HG03135 (cell line): ENCODE measurements around the gene RAB40C.

ENCODE experiments used
- ATAC-seq: cut with Tn5 transposase; IDR thresholded peaks from one replicate; pipeline ENCODE4 v1.9.1; 2021; ENCODE audit warnings: mild to moderate bottlenecking, moderate library complexity; ENCODE audit not compliant: unreplicated experiment

The RAB40C gene

DNA sequence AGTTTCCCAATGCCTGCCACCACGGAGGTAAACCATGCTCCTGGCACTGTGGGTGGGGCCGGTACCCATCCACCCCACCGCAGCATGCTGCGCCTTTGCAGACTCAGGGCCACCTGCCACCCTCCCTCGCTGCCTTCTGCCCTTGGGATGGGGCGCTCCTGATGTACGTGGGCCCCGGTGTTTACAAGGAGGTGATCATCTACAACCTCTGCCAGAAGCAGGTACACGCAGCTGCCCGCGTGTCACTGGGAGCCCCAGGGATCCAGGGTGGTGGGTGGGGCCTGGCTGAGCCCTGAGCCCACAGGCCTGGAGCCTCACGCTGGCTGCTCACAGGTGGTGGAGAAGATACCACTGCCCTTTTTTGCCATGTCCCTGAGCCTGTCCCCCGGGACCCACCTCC, 76.7 kb downstream of the RAB40C start:
- ATAC-seq, result no peak

DNA sequence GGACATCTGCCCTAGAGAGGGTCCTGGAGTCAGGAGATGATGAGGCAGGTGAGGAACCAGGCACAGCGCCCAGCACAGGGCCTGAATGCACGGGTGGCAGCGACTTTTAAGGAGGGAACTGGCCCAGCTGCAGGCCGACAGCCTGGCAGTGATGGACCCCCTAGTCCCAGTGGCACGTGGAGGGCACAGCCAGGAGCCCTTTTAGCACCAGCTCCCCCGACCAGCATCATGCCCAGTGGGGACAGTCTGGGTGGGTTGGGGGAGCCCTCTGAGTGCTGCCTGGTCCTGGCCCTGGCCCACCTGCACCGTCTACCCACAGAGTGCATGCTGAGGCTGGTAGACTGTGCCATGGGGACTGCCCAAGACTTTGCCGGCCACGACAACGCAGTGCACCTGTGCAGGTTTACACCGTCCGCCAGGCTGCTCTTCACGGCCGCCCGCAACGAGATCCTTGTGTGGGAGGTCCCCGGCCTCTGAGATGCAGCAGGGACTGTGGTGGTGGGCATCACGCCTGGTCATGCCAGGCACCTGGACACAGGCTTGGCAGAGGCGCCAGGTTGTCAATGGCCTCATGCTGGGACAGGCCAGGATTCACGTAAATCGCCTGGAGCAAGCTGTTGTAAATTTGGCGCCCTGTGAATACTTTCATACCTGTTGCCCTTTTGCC, 77.4 kb downstream of the RAB40C start:
- no peak for ATAC-seq

DNA sequence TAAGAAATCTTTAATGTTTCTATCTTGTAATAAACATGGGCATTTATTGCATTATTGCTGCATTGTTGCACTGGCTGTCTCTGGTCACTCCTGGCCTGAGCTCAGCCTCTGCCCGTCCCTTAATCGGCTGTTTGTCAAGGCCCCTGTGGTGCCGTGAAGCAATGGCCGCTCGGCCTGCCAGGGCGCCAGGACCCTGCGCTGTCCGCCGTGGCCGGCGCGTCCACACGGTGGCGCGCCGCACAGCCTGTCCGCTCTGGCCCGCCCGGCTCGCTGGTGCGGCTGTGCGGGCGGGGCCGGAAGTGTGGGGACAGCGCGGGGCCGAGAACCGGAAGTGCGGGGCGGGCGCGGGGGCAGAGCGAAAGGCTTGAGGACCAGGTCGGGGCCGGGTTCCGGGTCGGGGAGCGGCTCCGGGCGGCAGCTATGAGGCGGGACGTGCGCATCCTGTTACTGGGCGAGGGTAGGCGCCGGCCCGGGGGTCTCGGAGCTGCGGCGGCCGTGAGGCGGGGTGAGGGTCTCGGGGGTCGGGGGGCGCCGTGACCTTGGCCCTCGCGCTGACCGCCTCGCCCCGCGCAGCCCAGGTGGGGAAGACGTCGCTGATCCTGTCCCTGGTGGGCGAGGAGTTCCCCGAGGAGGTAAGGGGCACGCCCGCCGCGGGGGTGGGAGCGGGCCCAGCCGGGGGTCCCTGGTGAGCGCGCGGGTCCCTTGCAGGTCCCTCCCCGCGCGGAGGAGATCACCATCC, 78.1 kb downstream of the RAB40C start, which contains the start of gene RHOT2:
TSS of gene RHOT2 (plus strand) at position 353 of the 739 bp plus-strand sequence. CDS start at position 421, 68 bp downstream.
- ATAC-seq, result peak; percentile 75

DNA sequence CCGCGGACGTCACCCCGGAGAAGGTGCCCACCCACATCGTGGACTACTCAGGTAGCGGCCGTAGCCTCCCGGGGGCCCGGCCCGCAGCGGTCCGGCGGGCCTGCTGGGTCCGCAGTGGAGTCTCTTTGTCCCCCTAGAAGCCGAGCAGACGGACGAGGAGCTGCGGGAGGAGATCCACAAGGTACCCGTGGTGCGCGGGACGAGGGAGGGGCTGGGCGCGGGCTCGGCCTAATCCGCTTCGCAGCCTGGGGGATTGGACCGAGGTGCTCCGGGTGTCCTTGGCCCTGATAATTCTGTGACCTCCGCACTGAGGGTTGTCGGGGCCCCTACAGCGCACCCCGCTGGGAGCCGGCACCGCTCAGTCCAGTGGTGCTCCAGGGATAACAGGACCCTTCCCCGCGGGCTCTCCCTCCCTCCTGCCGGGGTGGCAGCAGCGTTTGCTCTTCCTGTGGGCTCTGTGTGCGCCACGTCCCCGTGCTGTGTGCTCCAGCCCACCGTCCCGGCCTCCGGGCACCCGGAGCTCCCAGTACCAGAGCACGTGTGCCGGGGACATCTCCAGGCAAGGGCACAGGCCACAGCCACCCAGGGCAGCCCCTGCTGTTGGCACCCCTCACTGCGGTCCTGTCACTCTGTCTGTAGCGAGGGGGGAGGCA, 78.8 kb downstream of the RAB40C start:
- no peak for ATAC-seq

DNA sequence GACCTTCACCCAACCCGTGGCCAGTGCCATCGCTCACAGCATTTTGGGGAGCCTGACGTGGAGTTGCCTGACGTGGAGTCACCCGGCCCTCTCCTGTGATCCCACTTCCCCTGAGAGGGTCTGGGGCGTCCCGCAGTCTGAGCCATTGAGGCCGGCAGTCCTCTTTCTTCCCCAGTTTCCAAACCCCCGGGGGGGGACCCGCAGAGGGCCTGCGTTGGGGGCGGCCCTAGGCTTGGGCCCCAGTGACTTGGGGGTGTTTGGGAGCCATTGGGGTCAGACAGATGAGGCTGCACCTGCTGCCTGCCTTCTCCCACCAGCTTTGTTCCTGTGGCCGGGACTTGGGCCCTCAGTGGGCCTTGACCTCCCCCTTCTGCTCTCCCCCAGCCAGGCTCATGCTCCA, 79.8 kb downstream of the RAB40C start:
- no peak for ATAC-seq

DNA sequence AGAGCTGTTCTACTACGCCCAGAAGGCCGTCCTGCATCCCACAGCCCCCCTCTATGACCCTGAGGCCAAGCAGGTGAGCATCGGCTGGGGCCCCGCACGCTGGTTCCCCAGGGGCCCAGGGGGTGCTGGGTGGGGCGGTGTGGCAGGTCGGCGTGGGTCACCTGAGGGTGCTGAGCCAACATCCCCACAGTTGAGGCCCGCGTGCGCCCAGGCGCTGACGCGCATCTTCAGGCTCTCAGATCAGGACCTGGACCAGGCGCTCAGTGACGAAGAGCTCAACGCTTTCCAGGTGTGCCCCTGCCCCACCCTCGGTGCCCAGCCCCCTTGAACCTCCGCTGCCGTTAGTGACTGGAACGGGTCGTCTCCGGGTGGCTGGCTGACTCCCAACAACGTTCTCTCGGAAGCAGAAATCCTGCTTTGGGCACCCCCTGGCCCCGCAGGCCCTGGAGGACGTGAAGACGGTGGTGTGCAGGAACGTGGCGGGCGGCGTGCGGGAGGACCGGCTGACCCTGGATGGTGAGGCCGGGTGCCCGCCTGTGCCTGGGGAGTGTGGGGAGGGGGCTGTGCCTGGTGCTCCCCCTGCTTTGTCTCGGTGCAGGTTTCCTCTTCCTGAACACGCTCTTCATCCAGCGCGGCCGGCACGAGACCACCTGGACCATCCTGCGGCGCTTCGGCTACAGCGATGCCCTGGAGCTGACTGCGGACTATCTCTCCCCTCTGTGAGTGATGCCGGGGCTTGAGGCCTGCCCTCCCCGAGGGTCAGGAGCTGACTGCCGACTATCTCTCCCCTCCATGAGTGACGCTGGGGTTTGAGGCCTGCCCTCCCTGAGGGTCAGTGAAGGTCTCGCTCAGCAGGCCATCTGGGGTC, 80.9 kb downstream of the RAB40C start:
- no peak for ATAC-seq

DNA sequence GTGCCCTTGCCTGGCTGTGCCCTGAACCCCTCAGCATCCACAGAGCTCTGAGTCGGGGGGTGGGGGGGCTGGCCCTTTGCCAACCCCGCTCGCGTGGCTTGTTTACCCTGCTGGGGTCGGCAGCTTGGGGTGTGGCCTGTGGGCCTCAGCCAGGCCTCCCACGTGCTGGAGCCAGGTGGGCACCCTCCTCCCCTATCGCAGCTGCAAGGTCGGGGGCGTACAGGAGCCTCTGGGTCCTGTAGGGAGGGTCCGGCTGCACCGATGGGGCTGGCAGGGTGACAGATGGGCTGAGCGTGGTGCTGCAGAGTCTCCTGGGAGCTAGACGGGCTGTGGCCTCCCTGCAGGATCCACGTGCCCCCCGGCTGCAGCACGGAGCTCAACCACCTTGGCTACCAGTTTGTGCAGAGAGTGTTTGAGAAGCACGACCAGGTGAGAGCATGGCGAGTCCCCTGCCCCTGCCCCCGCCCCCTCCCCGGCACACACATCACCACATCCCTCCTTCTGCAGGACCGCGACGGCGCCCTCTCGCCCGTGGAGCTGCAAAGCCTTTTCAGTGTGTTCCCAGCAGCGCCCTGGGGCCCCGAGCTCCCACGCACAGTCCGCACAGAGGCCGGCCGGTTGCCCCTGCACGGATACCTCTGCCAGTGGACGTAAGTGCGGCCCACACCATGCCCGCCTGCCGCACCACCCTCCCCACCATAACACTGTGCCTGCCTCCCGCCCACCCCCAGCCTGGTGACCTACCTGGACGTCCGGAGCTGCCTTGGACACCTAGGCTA, 81.7 kb downstream of the RAB40C start:
- no peak for ATAC-seq

DNA sequence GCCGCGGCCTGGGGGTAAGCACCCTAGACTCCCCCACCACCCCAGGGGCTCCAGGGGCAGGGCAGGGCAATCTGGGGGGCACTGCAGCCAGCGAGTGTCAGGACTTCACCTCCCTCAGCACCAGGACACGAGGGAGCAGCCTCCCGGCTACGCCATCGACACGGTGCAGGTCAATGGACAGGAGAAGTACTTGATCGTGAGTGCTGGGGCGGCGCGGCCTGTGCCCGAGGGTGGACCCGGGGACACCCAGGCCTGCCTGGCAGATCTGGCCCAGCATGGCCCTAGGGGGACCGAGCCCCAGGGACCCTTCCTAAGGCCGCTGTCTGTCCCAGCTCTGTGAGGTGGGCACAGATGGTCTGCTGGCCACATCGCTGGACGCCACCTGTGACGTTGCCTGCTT, 82.5 kb downstream of the RAB40C start:
- no peak for ATAC-seq

DNA sequence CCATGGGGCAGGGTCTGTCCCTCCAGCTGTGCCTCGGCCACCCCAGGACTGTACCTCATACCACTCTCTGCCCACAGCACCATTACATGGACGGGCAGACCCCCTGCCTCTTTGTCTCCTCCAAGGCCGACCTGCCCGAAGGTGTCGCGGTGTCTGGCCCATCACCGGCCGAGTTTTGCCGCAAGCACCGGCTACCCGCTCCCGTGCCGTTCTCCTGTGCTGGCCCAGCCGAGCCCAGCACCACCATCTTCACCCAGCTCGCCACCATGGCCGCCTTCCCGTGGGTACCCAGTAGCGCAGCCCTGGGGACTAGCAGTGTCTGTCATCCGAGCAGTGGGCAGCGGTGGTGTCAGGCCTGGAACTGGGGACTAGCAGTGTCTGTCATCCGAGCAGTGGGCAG, 83.0 kb downstream of the RAB40C start:
- no peak for ATAC-seq

DNA sequence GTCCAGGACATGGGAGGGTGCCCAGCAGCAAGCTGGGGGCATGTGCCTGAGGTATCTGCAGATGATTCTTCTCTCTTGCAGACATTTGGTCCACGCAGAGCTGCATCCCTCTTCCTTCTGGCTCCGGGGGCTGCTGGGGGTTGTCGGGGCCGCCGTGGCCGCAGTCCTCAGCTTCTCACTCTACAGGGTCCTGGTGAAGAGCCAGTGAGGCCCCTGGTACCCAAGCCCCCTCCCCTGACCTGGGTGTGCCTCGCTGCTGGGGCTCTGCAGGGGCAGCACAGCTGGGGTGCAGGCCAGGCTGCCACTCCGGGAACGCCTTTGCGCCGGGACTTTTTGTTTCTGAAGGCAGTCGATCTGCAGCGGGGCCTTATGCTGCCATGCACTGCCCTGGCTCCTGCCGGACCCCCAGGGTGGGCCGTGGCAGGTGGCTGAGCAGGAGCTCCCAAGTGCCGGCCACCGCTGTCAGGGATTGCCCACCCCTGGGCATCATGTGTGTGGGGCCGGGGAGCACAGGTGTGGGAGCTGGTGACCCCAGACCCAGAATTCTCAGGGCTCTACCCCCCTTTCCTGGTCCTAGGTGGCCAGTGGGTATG, 83.6 kb downstream of the RAB40C start:
- no peak for ATAC-seq

DNA sequence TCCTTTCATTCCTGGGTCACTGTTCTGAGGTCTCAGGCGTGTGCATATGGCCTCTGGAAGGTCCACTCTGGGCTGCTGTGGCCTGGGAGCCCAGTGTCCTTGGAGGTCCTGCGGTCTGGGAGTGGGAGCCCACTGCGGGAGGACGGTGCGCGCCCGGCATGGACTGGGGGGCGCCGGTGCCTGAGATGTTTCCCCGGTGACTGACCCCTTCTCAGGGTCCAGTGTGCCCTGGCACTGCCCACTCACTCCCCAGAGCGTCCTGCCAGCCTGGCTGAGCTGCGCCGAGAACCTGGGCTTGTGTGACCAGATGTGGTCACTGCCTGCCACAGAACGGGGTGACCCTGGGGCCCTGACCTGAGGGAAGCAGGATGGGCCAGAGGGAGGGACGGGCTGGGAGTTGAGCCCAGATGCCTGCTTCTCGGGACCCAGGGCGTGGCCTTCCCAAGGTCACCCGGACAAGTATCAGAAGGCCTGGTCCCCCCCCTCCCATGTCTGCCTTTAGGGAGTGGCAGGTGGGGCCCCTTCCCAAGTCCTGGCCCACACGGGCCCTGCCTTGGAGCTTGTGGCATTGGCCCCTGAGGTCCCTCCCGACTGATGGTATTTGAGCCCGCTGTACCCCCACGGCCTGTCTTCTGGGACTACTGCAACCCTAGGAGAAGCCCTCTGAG, 84.5 kb downstream of the RAB40C start:
- no peak for ATAC-seq

DNA sequence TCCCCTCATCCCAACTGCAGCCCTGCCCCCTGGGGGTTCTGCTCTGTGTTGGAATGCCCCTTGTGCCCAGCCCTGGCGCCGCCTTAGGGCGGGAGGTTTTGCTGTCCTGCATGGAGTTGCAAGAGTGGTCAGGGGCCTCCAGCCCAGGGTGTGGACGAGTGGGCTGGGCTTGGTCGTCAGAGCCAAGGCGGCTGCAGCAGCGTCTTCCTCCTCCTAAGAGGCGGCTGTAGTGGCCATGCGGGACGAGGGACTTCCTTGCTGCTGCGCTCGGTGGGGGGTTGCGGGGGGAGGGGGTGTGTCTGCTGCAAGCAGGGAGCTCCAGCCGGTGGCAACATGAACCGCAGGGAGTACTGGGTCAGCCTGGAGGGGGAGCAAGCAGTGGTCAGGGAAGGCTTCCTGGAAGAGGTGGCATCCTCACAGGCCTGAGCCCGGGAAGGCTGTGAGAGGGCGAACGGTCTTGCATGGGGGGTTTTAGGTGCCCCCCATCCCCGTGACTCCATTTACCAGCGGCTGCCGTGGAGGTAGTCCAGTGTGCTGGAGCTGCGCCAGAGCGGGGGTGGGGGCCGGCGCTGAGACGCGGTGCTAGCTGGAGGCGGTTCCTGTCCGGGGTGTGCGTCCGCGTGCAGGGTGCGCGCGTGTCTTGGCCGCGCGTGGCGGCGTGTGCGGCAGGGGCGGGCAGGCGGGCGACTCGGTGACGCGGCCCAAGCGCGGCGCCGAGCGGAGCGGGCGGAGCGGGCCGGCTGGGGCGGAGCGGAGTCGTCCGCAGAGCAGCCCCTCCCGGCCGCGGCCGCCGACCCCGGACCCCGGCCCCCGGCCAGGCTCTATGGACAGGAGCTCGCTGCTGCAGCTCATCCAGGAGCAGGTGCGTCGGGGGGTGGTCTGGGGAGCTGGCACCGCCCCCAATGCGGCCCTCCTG, 85.4 kb downstream of the RAB40C start, which contains the start of gene RHBDL1:
TSS of gene RHBDL1 (plus strand) at position 704 of the 916 bp plus-strand sequence. CDS start at position 824, 120 bp downstream.
- ATAC-seq, result no peak

DNA sequence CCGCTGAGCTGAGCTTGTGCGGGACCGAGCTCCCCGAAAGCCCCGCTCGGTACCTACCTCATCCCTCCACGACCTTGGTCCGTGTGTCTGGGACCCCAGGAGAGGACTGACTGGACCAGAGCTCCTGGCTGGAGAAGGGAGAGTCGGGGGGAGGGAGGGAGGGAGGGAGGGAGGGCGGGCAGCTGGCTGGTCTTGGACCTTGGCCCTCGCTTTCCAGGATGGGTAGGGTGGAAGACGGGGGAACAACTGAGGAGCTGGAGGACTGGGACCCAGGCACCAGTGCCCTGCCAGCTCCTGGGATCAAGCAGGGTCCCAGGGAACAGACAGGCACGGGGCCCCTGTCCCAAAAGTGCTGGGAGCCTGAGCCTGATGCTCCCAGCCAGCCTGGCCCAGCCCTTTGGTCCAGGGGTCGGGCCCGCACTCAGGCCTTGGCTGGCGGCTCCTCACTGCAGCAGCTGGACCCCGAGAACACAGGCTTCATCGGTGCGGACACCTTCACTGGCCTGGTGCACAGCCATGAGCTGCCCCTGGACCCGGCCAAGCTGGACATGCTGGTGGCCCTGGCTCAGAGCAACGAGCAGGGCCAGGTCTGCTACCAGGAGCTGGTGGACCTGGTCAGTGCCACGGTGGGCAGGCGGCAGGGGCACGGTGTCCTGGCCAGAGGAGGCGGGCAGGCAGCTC, 86.2 kb downstream of the RAB40C start:
- no peak for ATAC-seq

DNA sequence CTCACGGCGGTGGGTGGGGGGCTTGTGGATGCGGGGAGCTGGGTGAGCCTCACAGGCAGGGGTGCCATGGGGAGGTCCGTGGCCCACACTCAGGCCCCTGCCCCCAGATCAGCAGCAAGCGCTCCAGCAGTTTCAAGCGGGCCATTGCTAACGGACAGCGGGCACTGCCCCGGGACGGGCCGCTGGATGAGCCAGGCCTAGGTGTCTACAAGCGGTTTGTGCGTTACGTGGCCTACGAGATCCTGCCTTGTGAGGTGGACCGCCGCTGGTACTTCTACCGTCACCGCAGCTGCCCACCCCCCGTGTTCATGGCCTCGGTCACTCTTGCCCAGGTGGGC, 86.7 kb downstream of the RAB40C start:
- ATAC-seq, result no peak

DNA sequence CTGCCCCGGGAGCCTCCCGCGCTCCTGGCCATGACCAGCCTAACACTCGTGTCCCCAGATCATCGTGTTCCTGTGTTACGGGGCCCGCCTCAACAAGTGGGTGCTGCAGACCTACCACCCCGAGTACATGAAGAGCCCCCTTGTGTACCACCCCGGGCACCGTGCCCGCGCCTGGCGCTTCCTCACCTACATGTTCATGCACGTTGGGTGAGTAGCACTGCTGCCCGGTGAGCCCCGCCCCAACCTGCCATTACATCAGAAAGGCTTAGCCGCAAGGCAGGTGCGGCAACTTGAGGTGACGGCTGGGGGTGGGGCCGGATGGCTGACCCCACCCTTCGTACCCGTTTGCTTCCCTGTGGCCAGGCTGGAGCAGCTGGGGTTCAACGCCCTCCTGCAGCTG, 87.0 kb downstream of the RAB40C start:
- no peak for ATAC-seq

DNA sequence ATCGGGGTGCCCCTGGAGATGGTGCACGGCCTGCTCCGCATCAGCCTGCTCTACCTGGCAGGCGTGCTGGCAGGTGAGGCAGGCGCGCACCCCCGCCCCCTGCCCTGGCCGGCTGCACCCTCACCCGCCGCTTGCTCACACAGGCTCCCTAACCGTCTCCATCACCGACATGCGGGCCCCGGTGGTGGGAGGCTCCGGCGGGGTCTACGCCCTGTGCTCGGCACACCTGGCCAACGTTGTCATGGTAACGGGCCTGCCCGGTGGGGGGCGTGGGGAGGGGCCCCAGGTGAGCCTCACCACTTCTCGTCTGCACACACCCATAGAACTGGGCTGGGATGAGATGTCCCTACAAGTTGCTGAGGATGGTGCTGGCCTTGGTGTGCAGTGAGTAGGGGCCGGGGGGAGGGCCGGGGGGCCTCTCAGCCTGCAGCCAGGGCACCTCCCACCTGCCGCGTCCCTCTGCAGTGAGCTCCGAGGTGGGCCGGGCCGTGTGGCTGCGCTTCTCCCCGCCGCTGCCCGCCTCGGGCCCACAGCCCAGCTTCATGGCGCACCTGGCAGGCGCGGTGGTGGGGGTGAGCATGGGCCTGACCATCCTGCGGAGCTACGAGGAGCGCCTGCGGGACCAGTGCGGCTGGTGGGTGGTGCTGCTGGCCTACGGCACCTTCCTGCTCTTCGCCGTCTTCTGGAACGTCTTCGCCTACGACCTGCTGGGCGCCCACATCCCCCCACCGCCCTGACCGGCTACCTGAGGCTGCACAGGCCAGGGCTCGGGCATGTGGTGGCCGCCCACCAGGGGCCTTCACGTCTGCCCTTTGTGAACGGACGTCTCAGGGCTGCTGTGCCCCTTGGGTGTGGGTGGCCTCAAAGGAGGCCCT, 87.7 kb downstream of the RAB40C start:
- ATAC-seq, result no peak
